HG03354 (cell line): Measurements from ENCODE around the gene ARHGEF11.
"Not testable (repeated sequence)": the region's sequence is repeated elsewhere in the genome, so short reads cannot be mapped to it uniquely, and the experiment has no call there.

Experiments
- ATAC-seq: cut with Tn5 transposase; IDR thresholded peaks from one replicate; pipeline ENCODE4 v1.9.1; 2021; ENCODE audit warnings: mild to moderate bottlenecking; ENCODE audit not compliant: unreplicated experiment, poor library complexity, severe bottlenecking

The ARHGEF11 gene

DNA sequence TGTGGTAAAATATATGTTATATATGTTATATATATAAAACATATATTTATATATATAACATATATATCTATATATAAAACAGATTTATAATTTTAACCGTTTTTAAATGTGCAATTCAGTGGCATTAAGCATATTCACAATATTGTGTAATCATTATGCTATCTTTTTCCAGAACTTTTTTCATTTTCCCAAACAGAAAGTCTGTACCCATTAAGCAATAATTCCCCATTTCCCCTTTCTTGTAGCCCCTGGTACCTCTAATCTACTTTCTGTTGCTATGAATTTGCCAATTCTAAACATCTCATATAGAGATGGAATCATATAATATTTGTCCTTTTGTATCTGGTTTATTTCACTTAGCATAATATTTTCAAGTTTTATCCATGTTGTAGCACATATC lies 10.7 kb upstream of the ARHGEF11 start:
- no peak for ATAC-seq

DNA sequence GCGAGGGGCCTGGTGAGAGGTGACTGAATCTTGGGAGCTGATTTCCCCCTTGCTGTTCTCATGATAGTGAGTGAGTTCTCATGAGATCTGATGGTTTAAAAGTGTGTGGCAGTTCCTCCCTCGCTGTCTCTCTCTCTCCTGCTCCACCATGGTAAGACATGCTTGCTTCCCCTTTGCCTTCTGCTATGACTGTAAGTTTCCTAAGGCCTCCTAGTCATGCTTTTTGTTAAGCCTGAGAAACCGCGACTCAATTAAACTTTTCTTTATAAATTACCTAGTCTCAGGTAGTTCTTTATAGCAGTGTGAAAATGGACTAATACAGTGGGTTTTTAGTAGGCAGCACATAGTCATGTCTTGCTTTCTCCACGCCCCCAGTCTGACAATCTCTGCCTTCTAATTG lies 10.2 kb upstream of the ARHGEF11 start:
- ATAC-seq, result not testable (repeated sequence)

DNA sequence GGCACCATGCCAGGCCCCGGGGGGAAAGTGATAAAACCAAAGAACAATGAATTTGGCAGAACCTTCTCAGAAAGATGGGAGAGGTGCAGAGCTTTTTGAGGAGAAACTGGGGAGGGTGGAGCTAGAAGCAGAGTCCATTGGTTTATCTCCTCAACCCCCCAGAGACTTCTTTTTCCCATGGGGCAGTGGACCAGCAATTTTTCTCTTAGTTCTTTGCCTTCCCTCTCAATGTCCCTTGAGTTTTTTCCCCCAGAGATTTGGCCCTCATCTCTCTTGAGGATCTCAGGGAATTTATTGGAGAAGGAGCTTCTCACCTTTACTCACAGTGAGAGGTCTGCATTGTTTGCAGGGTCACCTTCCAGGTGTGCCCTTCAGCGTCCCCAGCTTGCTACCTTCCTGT lies 5.3 kb upstream of the ARHGEF11 start:
- ATAC-seq, result no peak

DNA sequence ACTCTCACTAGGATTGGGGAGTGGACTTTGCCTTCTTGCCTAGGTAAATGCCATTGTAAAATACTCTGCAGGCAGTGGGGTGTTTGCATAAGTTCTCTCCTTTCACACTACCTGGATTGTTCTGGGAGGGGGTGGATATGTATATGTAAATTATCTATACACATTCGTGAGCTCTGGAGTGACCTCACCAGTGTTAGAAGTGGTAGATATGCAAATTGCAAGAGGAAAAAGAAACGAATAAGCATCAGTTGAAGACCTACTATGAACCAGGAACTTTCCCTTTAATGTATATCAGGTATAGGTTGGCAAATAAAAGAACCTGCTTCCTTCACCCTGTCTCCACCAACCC lies 1.5 kb upstream of the ARHGEF11 start:
- ATAC-seq, result no peak

DNA sequence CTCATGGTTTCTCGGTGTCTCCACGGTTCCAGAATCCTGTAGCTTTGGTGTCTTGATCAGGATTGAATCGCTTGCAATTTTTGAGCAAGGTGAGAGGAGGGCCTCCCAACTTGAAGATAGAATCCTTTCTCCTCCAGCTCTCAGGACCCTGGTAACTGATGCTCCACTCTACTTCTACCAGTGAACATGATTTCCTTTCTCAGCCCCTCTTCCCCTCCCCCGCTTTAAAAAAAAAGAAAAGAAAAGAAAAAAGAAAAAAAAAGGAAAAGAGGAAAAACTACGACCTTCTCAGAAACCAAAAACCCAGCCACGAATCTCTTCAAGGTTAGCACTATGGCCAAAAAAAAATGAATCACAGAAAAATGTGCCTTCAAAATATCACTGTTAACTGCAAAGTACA lies 1.2 kb downstream of the ARHGEF11 start:
- ATAC-seq, result no peak

DNA sequence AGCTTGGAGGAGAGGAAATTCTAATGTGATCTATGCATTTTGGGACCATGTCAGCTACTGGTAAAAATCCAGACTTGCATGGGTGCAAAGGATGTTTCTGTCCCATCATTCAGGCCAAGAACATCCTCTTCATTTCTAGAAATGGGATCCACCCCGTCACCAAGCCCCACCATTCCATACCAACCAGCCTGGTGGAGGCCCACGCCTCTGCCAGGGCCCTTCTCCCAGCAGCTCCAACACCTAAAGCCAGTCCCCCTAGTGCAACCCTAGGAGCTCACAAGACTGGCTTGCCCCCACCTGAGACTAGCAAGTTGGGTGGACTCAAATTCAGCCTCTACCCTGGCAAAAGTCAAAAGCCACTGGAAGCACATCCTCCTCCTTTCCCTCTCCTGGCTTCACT lies 1.9 kb downstream of the ARHGEF11 start:
- ATAC-seq, result no peak

DNA sequence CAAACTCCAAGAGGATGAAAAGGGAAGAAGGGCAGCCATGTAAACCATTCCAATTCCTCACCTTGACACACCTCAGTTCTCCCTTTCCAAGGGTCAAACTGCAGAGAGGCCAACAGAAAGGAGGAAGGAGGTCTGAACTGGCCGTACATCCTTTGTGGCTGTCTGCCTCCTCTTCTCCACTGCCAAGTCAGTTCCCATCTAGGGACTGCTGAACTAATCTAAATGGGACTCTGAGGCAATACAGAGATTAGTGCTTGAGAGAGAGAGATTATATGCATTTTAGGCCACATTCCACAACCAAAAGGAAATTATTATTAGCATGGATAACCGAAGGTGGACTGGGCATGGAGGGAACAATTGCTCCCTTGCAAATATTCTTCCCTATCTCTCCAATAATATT lies 2.7 kb downstream of the ARHGEF11 start:
- ATAC-seq, result no peak

DNA sequence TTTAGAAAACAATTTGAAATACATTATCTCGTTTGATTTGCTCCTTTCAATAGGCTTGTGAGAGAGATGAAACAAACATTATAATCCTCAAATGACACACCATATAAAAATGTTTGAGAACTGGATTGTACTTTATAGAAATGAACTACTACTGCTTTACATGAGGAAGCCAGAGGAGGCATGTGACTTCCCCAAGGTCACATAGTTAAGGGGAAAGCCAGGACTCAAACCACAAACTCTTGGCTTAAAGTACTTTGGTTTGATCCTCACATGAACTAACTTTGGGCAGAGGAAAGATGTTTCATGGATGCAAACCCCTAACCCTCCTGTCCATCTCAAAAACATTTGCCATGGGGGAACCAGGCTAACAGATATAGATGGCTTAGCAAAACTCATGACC lies 4.7 kb downstream of the ARHGEF11 start:
- ATAC-seq, result no peak

DNA sequence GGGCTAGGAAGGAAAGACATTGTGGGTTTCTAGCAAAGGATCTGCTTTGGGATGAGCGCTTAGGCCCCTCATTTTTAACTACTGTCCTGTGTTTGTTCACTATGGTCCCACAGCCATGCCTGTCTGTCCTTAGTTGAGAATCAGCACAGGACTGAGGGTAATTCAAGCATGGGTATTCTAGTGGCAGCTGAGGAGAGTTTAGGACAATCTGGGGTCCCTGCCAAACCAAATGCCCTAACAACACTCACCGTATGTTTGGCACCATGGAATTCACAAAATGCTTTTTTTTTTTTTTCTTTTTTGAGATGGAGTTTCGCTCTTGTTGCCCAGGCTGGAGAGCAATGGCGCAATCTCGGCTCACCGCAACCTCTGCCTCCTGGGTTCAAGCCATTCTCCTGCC lies 10.4 kb downstream of the ARHGEF11 start:
- no peak for ATAC-seq

DNA sequence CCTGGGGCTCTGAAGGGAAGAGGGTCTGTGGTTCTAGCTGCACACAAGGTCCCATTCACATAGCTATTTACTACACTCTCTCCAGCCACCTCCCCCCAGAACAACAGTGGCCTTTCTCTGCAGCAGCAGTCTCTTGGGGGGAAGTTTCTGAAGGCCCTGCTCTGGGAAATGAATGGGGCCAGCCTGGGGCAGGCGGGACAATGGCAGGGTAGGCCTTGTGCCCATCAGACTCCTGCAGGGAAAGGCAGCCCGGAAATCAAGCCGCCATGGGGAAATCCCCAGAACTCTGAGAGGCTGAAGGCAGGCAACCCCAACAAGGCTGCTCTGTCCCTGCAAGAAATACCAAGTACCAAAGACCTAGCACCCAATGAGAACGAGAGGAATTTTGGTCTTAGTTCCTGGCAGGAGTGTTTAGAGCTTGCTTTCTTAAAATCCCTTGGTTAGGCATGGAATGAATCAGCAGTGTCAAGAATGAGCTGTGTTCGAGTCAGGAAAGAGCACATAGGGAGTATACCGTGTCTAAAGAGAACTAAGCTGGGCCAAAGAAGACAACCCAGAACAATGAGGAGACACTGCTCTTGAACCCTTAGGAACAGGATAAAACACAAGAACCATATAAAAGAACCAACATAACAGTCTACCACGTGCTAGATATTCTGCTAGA lies 11.3 kb downstream of the ARHGEF11 start:
- ATAC-seq, result no peak

DNA sequence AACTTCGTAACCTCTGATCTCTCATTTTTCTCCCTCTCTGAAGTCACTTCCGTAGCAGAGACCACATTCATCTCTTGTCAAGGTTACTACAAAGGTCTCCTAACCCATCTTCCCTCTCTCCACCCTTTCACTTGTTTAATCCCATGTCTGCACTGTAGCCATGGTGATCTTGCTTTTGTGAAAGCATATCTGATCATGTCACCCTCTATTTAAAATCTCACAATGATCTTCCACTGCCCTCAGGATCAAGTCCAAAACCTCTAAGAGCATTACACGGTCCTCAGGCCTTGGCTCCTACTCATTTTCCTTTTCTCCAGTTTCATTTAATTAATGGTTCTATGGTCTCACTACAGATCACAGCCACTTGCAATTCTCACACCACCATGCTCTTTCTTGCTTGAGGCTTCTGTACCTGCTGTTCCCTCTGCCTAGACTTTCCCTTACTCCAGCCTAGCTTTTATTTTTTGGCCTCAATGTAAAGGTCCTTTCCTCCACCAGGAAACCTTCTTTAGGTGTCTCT lies 12.1 kb downstream of the ARHGEF11 start:
- ATAC-seq, result no peak

DNA sequence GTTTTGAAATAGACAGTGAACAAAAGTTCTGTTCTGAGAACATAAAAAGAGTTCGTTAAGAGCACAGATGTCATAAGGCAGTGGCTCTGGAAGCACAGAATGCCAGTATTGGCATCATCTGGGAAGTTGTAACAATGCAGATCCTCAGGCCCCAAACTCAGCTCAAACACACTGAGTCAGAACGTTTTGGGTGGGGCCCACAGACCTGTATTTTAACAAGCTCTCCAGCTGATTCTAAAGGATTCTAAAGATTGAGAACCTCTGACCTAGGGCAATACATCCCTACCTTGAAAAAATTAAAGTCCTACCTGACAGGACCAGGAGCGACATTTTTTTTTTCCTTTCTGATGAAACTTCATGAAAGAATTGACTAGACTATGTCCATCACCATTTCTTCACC lies 13.2 kb downstream of the ARHGEF11 start:
- no peak for ATAC-seq

DNA sequence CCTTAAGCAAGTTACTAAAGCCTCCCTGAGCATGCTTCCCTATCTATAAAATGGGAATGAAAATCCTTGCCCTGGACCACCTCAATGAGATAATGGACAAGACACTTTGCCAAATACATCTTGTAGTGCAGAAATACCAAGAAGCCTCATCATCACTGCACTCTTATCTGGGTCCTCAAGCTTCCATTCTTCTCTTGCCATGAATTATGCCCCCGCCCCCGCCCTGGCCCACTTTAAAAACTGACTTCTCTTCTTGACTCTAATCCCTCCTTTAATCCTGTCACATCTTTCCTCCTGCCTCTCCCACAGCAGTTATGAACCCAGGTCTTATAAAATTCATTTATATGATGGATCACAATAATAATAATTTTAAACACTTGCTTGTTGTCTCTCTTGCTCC lies 14.8 kb downstream of the ARHGEF11 start:
- no peak for ATAC-seq

DNA sequence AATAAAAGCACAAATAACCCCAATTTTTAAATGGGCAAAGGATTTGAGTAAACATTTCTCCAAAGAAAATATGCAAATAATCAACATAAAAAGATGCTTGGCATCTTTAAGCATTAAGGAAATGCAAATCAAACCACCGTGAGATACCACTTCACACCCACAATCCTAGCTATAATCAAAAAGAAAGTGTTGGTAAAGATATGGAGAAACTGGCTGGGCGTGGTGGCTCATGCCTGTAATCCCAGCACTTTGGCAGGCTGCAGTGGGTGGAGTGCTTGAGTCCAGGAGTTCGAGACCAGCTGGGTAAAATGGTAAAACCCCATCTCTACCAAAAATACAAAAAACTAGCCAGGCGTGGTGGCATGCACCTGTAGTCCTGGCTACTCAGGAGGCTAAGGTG lies 16.9 kb downstream of the ARHGEF11 start:
- ATAC-seq, result no peak

DNA sequence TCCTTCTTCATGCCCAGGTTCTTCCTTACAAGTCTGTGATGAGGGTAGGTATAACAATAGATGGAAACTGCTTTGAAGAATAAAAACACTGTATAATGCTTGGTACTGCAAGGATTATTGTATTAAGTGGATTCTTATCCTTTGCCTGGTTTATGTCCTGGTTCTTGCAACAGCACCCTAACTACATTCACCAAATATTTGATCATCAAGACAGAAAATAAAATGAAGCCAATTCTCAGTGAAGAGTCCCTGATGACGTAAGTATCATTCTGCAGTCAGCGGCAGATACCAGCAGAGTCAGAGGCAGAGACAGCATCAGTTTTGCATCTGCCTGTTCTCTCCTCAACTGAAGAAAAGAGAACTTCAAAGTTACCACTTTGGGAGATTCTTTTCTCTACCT lies 19.7 kb downstream of the ARHGEF11 start:
- no peak for ATAC-seq

DNA sequence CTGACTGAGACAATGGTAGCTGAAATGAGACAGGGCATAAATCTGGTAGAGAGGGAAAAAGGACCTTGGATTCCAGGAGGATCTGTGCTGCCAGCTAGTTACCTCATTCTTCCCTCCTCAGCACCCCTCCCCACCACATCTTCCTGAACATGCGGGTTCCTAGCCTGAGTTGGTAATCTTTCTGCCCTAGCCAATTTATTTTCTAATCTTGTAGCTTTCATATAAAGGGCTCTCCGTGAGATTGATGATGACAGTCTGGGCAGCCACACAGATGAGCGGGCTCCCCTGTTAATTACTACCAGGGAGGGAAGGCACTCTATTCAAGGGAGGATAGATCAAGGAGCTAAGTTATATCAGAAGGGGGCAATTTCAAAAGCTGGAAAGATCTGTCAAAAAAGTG lies 20.2 kb downstream of the ARHGEF11 start:
- ATAC-seq, result no peak

DNA sequence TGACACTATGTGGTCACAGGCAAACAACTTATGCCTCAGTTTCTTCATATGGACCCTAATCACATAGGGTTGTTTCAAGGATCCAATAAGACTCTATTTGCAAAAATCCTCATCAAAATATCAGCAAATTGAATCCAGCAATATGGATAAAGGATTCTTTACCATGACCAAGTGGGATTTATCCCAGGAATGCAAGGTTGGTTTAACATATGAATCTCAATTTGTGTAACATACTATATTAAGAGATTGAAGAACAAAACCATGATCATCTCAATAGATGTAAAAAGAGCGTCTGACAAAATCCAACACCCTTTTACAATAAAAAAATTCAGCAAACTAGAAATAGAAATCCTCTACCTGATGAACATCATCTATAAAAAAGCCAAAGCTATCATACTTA lies 23.9 kb downstream of the ARHGEF11 start:
- ATAC-seq, result no peak

DNA sequence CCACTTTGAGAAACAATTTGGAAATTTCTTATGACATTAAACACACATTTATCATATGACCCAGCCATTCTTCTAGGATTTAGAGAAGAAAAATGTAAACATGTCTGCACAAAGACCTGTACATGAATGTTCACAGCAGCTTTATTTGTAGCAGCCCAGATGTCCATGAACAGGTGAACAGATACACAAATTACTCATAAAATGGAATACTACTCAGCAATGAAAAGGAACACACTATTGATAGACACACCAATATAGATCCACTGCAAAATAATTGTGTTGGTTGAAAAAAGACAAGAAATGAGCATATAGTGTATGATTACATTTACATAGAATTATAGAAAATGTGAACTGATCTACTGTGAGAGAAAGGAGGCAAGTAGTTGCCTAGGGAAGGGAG lies 26.1 kb downstream of the ARHGEF11 start:
- ATAC-seq, result no peak

DNA sequence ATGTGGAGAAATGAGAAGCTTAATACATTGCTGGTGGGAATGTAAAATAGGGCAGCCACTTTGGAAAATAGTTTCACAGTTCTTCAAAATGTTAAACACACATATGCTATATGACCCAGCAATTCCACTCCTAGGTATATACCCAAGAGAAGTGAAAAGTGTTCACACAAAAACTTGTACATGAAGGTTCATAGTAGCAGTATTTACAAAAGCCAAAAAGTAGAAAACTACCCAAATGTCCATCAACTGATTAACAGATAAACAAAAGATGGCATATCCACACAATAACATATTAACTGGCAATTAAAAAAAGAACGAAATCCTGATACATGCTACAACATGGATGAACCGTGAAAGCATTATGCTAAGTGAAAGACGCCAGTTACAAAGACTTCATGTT lies 33.7 kb downstream of the ARHGEF11 start:
- no peak for ATAC-seq

DNA sequence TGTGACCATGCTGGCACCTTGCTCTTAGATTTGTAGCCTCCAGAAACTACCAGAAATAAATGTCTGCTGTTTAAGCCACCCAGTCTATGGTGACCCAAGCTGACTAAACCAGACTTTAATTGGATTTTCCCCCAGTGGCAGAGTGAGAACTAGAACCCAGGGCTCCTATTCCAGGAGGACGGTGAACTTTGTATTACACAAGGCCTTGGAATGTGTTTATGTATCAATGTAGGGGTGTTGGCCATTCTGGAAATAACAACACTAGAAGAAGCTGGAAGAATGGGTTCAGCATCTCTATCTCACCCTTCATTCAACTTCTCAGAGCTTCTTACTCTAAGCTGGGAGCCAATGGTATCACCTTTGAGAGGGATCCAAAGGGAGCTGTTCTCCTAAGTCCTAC lies 37.0 kb downstream of the ARHGEF11 start:
- no peak for ATAC-seq

DNA sequence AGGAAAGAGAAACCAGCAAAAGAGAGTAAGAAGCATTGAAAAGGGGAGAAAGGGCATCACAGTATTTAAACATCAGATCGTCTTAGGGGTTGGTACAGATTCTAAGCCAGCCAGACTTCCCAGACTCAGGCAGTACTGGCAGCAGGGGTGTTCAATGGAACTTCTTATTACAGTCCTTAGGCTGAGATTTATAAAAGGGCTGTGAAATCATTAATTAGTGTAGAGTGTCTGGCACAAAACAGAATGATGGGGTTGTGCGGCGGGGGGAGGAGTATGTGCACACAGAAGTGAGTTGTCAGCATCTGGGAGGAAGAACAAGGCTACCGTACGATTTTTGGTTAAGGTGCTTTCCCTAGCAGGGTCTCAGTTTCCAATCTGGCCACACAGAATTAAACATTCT lies 38.2 kb downstream of the ARHGEF11 start:
- no peak for ATAC-seq

DNA sequence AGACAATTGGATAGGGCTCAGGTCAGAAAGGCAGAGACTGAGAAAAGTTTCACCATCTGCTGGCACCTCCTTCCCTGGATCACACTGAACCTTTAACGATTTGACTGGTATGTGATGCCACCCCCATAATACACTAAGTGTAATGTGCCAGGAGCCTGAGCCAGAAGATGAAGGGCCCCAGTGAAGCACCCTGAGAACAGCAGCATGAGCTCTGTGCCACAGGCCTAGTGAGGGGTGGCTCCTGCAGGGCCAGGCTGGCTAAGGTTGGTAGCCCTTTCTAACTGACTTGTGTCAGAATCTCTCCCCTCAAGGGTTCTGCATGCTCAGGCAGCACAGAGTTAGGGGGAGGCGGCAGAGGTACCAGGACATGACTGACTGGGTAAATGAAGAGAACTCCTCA lies 38.9 kb downstream of the ARHGEF11 start:
- ATAC-seq, result no peak
